Cardiac fibroblast (primary cell): ENCODE data around the gene ANKRD6.

Experiments used
- DNase-seq, 2 donors: peaks; one replicate each; pipeline versions ENCODE4 v3.0.0 to v3.0.0-alpha.2; 2010; ENCODE audit warnings: low read depth in 2 of 2
- H3K4me3 ChIP-seq, 2 donors: replicated peaks in 1 of 2; 1 replicate in 1 of 2; 2 replicates in 1 of 2; pipeline ENCODE4 v1.5.1; 2011; ENCODE audit warnings: low read depth in 2 of 2, low read length in 2 of 2, mild to moderate bottlenecking in 2 of 2, moderate library complexity in 1 of 2
- TF ChIP-seq, protein P1 (sequence below): IDR thresholded peaks from one replicate; pipeline ENCODE4 v1.5.1; 2011; ENCODE audit warnings: low read depth, mild to moderate bottlenecking, low read length, inconsistent platforms

The ANKRD6 gene

DNA sequence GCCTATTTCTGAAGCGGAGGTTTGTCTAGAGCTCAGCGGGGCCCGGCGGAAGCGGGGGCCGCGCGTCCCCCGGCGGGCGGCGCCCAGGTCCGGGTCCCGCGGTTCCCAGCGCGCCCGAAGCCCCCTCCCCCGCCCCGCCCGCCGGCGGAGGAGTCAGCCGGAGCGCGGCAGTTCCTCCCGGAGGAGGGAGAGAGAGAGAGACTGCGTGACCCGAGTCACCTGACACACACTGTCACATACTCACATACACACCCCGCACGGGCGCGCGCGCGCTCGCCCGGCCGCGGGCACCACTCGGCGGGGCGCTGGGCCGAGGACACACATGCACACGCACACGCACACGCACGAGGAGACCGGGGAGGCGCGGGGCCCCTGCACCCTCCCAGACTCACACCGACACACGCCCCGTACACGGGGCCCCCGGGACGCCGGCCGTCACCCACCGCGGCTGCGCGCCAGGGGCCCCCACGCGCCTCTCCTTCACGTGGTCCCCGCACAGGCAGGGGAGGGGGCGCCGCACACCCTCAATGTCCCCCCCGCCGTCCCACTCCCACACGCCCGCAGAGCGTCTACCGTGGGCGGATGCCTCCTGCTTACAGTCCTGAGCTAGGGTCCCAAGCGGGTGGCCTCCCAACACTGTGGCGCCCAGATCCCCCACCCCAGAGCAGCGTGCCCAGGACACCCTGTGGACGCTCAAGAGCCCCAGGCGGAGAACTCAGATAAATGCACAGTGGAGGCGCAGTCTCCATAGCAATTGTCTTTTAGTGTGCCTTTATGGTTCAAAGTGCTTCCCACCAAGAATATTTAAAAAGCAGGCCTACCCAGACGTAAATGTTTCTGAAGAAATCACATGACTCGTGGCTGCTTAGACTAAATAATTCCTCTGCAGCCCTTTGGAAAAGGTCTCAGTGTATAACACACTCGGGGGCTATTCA is 20.6 kb upstream of the ANKRD6 start, which contains the start of gene RRAGD:
Gene RRAGD (minus strand): TSS at position 203 of the 935 bp plus-strand sequence. CDS start 280 bp downstream, outside the sequence.
- TF ChIP-seq, protein P1, sequence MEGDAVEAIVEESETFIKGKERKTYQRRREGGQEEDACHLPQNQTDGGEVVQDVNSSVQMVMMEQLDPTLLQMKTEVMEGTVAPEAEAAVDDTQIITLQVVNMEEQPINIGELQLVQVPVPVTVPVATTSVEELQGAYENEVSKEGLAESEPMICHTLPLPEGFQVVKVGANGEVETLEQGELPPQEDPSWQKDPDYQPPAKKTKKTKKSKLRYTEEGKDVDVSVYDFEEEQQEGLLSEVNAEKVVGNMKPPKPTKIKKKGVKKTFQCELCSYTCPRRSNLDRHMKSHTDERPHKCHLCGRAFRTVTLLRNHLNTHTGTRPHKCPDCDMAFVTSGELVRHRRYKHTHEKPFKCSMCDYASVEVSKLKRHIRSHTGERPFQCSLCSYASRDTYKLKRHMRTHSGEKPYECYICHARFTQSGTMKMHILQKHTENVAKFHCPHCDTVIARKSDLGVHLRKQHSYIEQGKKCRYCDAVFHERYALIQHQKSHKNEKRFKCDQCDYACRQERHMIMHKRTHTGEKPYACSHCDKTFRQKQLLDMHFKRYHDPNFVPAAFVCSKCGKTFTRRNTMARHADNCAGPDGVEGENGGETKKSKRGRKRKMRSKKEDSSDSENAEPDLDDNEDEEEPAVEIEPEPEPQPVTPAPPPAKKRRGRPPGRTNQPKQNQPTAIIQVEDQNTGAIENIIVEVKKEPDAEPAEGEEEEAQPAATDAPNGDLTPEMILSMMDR = no peak
- H3K4me3 ChIP-seq = peak within 1 kb of the TSS; percentile 45 to 46
- no peak for DNase-seq

GRCh38 chr6:89413006-89413400 is 19.9 kb upstream of the ANKRD6 start:
- no peak for DNase-seq
- TF ChIP-seq, protein P1 = no peak
- no peak overlapping the region for H3K4me3 ChIP-seq

GRCh38 chr6:89414215-89414614 is 18.7 kb upstream of the ANKRD6 start:
- DNase-seq = no peak
- no peak overlapping the region for H3K4me3 ChIP-seq
- TF ChIP-seq, protein P1 = no peak

DNA sequence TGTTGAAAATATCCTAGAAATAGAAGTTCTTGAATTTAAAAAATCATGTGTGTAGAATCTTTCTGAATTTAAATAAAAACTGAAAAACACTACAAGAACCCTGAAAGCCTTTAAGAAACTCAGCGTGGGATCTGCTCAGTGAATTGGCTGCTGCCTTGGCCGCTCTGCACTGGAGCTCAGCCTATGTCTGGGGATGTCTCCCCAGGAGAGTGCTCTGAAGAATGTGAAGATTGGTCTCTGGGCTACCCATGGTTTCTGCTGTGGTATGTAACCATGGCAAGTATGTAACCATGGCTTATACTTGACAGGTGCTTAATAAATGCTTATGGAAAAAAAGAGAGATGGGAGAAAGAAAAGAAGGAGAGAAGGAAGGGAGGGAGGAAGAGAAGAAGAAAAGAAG is 17.8 kb upstream of the ANKRD6 start:
- DNase-seq = no peak
- TF ChIP-seq, protein P1 = no peak
- H3K4me3 ChIP-seq = no peak overlapping the region

DNA sequence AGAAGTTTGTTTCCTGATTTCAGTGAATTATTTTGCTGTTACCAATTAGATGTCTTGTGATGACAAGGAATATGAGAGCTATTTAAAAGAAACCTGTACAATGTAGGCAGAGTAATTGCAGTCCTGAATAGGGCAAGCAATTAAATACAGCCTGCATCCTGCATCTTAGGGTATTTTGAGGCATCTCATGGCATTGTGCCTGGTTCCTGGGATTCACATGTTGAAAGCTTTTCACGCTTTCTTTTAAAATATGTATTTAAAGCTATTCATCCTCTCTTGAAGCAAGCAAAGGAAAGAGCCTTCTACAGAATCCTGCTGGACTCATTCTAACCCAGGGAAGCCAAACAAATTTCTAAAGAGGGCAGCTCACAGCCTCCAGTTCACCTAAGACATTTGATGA is 16.2 kb upstream of the ANKRD6 start:
- no peak overlapping the region for H3K4me3 ChIP-seq
- no peak for DNase-seq
- TF ChIP-seq, protein P1 = no peak

GRCh38 chr6:89430201-89430962 is 2.6 kb upstream of the ANKRD6 start:
- no peak for DNase-seq
- H3K4me3 ChIP-seq = no peak overlapping the region
- TF ChIP-seq, protein P1 = no peak
